GM19438 (cell line): ENCODE measurements around the gene HMG20B.
"Not testable (repeated sequence)": the region's sequence is repeated elsewhere in the genome, so short reads cannot be mapped to it uniquely, and the experiment has no call there.

Experiments
- ATAC-seq: cut with Tn5 transposase; IDR thresholded peaks from one replicate; pipeline ENCODE4 v1.9.1; 2021; ENCODE audit warnings: low read depth; ENCODE audit not compliant: unreplicated experiment

The HMG20B gene

GRCh38 chr19:3572855-3573161 lies at the start of gene HMG20B:
Gene HMG20B (plus strand): TSS chr19:3572944. CDS start chr19:3573310, 366 bp downstream.
- no peak for ATAC-seq

GRCh38 chr19:3523361-3524077 lies 49.2 kb upstream of the HMG20B start:
- no peak for ATAC-seq

- no peak for ATAC-seq
These were observed 48.5 kb upstream of the HMG20B start for GRCh38 chr19:3524078-3524842.

DNA sequence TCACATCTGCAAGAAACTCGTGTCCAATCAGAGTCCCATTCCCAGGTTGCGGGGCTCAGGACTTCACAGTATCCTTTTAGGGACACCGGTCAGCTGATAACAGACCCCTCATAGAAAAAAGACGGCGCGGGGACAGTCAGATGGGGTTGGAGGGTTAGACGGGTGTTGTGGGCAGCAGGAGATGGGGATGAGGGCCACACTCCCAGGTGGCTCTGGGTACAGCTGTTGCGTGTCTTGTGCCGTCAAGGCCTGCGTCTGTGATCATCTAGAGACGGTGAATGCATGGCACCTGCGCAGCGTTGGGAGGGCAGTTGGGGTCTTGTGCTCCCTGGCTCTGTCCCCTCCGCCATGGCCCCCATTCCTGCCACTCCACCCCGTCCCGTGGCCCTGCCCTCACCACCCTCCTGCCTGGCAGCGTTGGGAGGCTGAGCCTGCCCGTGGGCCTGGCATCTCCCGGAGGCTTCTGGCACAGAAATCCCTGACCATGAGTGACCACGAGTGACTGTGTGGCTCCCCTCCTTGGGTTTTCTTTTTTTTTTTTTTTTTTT lies 47.8 kb upstream of the HMG20B start:
- no peak for ATAC-seq

- no peak for ATAC-seq
These were observed 46.1 kb upstream of the HMG20B start for GRCh38 chr19:3526507-3527237.

DNA sequence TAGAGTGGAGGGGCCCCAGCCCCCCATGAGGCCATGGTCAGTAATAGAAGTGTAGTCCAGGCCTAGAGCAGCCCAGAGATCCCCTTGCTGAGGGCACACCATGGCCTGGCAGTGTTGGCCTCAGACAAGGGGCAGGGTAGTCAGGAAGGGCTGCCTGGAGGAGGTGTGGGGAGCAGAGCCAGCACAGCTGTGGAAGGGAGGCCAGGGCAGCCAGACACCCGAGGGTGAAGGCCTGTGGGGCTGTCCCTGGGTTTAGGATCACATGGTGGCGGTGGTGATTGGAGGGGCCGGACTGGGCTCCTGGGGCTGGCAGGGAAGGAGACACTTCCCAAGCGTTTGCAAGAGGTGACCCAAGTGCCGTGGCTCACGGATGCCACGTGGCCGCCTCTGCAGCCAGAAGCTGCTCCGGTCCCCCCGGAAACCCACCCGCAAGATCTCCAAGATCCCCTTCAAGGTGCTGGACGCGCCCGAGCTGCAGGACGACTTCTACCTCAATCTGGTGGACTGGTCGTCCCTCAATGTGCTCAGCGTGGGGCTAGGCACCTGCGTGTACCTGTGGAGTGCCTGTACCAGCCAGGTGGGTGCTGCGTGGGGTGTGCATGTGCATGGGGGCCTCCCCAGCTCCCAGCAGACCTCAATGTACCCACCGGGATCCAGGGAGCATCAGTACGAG lies 45.4 kb upstream of the HMG20B start:
- no peak for ATAC-seq

GRCh38 chr19:3528080-3528479 lies 44.7 kb upstream of the HMG20B start:
- ATAC-seq, result no peak

- no peak for ATAC-seq
These were observed 44.1 kb upstream of the HMG20B start for GRCh38 chr19:3528539-3529211.

DNA sequence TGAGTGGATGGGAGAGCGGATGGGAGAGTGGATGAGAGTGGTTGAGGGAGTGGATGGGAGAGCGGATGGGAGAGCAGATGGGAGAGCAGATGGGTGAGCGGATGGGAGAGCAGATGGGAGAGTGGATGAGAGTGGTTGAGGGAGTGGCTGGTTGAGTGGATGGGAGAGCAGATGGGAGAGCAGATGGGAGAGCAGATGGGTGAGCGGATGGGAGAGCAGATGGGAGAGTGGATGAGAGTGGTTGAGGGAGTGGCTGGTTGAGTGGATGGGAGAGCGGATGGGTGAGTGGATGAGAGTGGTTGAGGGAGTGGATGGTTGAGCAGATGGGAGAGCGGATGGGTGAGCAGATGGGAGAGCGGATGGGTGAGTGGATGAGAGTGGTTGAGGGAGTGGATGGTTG lies 43.4 kb upstream of the HMG20B start:
- not testable (repeated sequence) for ATAC-seq

DNA sequence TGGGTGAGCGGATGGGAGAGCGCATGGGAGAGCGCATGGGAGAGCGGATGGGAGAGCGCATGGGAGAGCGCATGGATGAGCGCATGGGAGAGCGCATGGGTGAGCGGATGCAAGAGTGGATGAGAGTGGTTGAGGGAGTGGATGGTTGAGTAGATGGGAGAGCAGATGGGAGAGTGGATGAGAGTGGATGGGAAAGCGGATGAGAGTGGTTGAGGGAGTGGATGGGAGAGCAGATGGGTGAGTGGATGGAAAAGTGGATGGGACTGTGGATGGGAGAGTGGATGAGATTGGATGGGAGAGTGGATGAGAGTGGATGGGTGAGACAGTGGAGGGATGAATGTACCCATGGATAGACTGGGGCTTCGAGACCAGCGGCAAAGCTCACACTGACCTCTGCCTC lies 42.4 kb upstream of the HMG20B start:
- no peak for ATAC-seq

DNA sequence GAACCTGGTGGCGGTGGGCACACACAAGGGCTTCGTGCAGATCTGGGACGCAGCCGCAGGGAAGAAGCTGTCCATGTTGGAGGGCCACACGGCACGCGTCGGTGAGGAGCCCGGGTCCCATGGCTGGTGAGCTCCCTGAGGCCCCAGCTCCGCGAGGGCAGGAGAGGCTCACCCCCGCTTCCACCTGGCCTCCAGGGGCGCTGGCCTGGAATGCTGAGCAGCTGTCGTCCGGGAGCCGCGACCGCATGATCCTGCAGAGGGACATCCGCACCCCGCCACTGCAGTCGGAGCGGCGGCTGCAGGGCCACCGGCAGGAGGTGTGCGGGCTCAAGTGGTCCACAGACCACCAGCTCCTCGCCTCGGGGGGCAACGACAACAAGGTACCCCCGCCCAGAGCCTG lies 41.0 kb upstream of the HMG20B start:
- ATAC-seq, result no peak

DNA sequence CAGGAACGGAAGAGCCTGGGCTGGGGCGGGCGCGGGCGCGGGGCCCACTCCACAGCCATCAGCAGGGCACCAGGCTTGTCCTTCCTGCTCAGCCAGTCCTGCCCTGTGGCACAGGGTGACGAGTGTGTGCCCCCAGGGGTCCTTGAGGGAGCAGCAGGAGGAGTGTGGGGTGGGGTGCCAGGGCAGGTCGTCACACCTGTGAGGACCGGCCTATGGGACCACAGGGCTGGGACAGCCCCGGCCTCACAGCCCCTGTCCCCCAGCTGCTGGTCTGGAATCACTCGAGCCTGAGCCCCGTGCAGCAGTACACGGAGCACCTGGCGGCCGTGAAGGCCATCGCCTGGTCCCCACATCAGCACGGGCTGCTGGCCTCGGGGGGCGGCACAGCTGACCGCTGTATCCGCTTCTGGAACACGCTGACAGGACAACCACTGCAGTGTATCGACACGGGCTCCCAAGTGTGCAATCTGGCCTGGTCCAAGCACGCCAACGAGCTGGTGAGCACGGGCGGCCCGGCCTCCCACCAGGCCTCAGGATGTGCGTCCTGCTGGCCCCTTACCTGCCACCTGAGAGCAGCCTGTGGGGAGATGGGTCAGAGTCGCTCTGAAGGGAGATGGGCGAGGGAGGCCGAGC lies 40.5 kb upstream of the HMG20B start:
- no peak for ATAC-seq

GRCh38 chr19:3533033-3533432 lies 39.7 kb upstream of the HMG20B start:
- no peak for ATAC-seq

DNA sequence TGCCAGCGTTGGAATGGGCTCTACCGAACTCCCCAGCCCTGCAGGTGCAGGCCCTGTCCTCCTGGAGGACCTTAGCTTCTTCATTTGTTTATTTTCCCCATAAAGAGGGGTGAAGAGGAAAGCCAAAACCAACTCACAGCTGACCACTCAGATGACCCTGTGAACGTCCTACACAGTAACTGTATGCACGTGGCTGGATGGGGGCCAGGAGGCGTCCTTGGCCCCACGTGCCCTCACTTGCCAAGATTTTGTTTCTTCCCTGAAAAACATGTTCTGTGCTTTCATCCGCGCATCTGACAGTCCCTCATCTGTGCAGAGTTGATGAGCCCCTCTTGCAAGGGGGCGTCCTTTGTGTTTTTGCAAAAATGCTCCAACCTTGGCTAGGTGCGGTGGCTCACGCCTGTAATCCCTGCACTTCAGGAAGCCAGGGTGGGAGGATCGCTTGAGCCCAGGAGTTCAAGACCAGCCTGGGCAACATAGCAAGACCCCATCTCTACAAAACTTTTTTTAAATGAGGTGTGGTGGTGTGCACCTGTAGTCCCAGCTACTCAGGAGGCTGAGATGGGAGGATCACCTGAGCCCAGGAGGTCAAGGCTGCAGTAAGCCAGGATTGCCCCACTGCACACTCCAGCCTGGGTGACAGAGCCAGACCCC lies 39.1 kb upstream of the HMG20B start:
- no peak for ATAC-seq

DNA sequence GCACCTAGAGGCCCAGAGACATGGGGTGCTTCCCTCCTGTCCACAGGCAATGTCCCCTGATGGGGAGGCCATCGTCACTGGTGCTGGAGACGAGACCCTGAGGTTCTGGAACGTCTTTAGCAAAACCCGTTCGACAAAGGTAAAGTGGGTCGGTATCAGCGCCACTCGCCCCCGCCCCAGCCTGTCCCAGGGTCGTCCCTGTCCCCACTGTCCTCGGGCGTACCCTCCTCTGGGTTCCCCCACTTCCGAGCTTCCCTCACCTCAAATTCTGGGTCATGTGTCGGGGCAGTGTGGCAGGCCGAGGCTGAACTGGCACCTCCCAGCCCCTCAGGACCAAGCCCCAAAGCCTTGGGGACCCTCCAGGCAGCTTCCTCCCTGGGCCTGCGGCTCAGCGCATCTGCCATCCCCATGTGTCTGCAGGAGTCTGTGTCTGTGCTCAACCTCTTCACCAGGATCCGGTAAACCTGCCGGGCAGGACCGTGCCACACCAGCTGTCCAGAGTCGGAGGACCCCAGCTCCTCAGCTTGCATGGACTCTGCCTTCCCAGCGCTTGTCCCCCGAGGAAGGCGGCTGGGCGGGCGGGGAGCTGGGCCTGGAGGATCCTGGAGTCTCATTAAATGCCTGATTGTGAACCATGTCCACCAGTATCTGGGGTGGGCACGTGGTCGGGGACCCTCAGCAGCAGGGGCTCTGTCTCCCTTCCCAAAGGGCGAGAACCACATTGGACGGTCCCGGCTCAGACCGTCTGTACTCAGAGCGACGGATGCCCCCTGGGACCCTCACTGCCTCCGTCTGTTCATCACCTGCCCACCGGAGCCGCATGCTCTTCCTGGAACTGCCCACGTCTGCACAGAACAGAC lies 38.1 kb upstream of the HMG20B start:
- no peak for ATAC-seq

GRCh38 chr19:3535235-3535535 lies 37.6 kb upstream of the HMG20B start:
- no peak for ATAC-seq

- ATAC-seq, result no peak
These were observed 37.2 kb upstream of the HMG20B start for GRCh38 chr19:3535563-3535965.

DNA sequence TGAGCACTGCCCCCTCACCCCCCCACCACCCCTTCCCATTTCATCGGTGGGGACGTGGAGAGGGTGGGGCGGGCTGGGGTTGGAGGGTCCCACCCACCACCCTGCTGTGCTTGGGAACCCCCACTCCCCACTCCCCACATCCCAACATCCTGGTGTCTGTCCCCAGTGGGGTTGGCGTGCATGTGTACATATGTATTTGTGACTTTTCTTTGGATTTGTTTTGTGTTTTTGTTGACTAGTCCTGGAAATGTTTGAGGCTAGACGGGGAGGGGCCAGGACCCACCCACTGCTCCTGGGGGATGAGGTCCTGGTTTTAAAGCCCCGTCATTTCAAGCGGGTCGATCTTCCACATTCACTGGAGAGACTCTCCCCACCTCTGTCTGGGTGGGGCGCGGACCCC lies 36.8 kb upstream of the HMG20B start:
- no peak for ATAC-seq
